WERI-Rb-1 (cell line): ENCODE measurements around the gene OTX1.

ENCODE experiments used
- DNase-seq: peaks from one replicate; pipeline ENCODE4 v3.0.0-alpha.2; 2020
- H3K27ac ChIP-seq: fragments of 250-450 bp; sonication (Bioruptor Pico); 2 replicates; pipeline ENCODE4 v1.5.1; 2020; ENCODE audit warnings: mild to moderate bottlenecking, moderate library complexity
- H3K27me3 ChIP-seq: fragments of 250-450 bp; sonication (Bioruptor Pico); 2 replicates; pipeline ENCODE4 v1.5.1; 2021; ENCODE audit warnings: mild to moderate bottlenecking, low read depth, moderate library complexity; ENCODE audit not compliant: insufficient read depth, severe bottlenecking
- H3K36me3 ChIP-seq: fragments of 250-450 bp; sonication (Bioruptor Pico); 2 replicates; pipeline ENCODE4 v1.5.1; 2020; ENCODE audit warnings: mild to moderate bottlenecking, moderate library complexity
- H3K4me3 ChIP-seq: 2 replicates; pipeline ENCODE4 v1.5.1; 2011; ENCODE audit warnings: low read depth, mild to moderate bottlenecking, control low read depth, low read length
- H3K9me3 ChIP-seq: fragments of 250-450 bp; sonication (Bioruptor Pico); 2 replicates; pipeline ENCODE4 v1.5.1; 2021; ENCODE audit warnings: mild to moderate bottlenecking, moderate library complexity; ENCODE audit not compliant: severe bottlenecking
- CTCF ChIP-seq: IDR thresholded peaks from 2 replicates; pipeline ENCODE4 v1.5.1; 2011; ENCODE audit warnings: low read depth, mild to moderate bottlenecking, control low read depth, inconsistent platforms, low read length

Gene OTX1

DNA sequence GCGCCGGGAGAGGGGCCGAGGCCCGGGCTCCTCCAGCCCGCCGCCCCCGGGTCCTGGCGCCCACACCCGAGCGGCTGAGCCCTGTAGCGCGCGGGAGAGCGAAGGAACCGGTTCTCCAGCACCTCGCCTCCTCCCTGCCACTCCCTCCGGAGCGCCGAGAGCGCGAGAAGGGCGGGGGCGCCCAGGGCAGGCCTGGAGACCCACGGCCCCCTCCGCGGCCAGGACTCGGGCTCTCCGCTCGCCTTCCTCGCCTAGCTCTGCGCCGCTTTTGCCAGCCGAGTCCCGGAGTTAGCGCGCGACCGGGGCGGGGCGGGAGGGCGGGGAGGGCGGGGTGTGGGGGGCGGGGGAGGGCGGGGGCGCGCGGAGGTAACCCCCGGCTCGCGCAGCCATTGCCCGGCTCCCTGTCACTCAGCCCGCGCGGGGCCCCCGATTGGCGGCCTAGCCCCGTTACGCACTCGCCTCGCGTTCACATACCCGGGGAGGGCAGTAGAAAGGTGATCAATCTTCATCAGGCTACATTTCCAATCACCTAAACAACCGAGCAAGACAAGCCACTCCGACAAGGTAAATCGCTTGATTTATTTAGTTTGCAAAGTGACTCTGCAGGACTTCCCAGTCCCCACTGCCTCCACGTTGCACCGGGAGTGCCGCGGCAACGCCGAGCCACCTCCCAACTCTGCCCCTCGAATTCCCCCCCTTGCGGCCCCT lies at the start of gene OTX1:
TSS of gene OTX1 (plus strand) at position 497 of the 708 bp plus-strand sequence. CDS start 2,161 bp downstream, outside the sequence.
- no peak for TF ChIP-seq CTCF
- H3K27ac ChIP-seq, result peak within 1 kb of the TSS; percentile 42; the same call in 1 of the 2 replicates
- peaks cover 2% of the 10 kb centered on the region for H3K9me3 ChIP-seq
- DNase-seq, result peak; percentile 91
- H3K27me3 ChIP-seq, result peaks cover 69% of the 10 kb centered on the region
- H3K4me3 ChIP-seq, result peak within 1 kb of the TSS; percentile 82
- H3K36me3 ChIP-seq, result no peaks in the 10 kb centered on the region

GRCh38 chr2:63001576-63001975 lies 49.1 kb upstream of the OTX1 start:
- Histone ChIP-seq H3K27me3 (no peaks in the 10 kb centered on the region), H3K27ac (no peak overlapping the region), H3K4me3 (no peak overlapping the region), H3K36me3 (no peaks in the 10 kb centered on the region; the same call in none of the 2 replicates), H3K9me3 (no peaks in the 10 kb centered on the region)
- no peak for DNase-seq
- TF ChIP-seq CTCF, result no peak

GRCh38 chr2:63003351-63003750 lies 47.3 kb upstream of the OTX1 start:
- H3K27me3 ChIP-seq, result no peaks in the 10 kb centered on the region

GRCh38 chr2:63007813-63008458 lies 42.7 kb upstream of the OTX1 start:
- H3K27me3 ChIP-seq, result no peaks in the 10 kb centered on the region
- no peaks in the 10 kb centered on the region for H3K9me3 ChIP-seq
- DNase-seq, result no peak
- no peak overlapping the region for H3K27ac ChIP-seq
- H3K4me3 ChIP-seq, result no peak overlapping the region
- no peak for TF ChIP-seq CTCF
- H3K36me3 ChIP-seq, result no peaks in the 10 kb centered on the region

More at GRCh38 chr2:63003351-63003750, 47.3 kb upstream of the OTX1 start:
- no peak overlapping the region for H3K27ac ChIP-seq
- no peak for DNase-seq
- TF ChIP-seq CTCF, result no peak
- H3K36me3 ChIP-seq, result no peaks in the 10 kb centered on the region; the same call in none of the 2 replicates
- no peaks in the 10 kb centered on the region for H3K9me3 ChIP-seq
- H3K4me3 ChIP-seq, result no peak overlapping the region

GRCh38 chr2:63008838-63009237 lies 41.8 kb upstream of the OTX1 start:
- H3K4me3 ChIP-seq, result no peak overlapping the region
- no peak overlapping the region for H3K27ac ChIP-seq
- no peaks in the 10 kb centered on the region for H3K27me3 ChIP-seq
- no peak for TF ChIP-seq CTCF
- DNase-seq, result no peak
- H3K36me3 ChIP-seq, result no peaks in the 10 kb centered on the region
- H3K9me3 ChIP-seq, result no peaks in the 10 kb centered on the region
